ENCODE data around the gene EPHA10. TPM values are rescaled to one million over a fixed set of nuclear protein-coding genes. Genes with fewer than 3 reads are reported as not detected.

The EPHA10 gene
- total and polyA plus RNA-seq, 2 experiments from 2014 or later = not detected

- H3K9me2 ChIP-seq (ENCODE audit: insufficient read depth) = no peaks in the 10 kb centered on the region
- no peak overlapping the region for H2AFZ ChIP-seq
- H3K27me3 ChIP-seq (replicated peaks; ENCODE audit: insufficient read depth) = peaks cover 16% of the 10 kb centered on the region; the same call in 1 of the 2 replicates
- H3K4me3 ChIP-seq = no peak overlapping the region
- WGBS, 2 experiments (ENCODE audit: low coverage in 1 of 2, low lambda C conversion rate in 2 of 2, missing lambda C conversion rate in 2 of 2) = 15 to 19% methylated on average over 26 to 31 of the region's 32 CpGs
- H3K9me3 ChIP-seq (ENCODE audit: low read depth) = no peaks in the 10 kb centered on the region
- TF ChIP-seq EZH2phosphoT487 (IDR thresholded peaks at IDR 0.05; ENCODE audit: insufficient read depth, low read depth) = no peak
- no peak for TF ChIP-seq EZH2 (IDR thresholded peaks at IDR 0.05; ENCODE audit: insufficient read depth, poor library complexity, severe bottlenecking)
- no peaks in the 10 kb centered on the region for H3F3A ChIP-seq (ENCODE audit: insufficient read depth)
- no peaks in the 10 kb centered on the region for H3K79me2 ChIP-seq (ENCODE audit: insufficient read depth)
- no peak for DNase-seq
- H3K27ac ChIP-seq = no peak overlapping the region
- H3K4me2 ChIP-seq (ENCODE audit: unreplicated experiment) = no peak overlapping the region
- in situ Hi-C loops (cut with MboI) = no loop called here
- no peaks in the 10 kb centered on the region for H4K20me1 ChIP-seq (ENCODE audit: insufficient read depth)
- H3K4me1 ChIP-seq (ENCODE audit: insufficient read depth) = no peaks in the 10 kb centered on the region
- H3K9ac ChIP-seq = no peak overlapping the region
- no peaks in the 10 kb centered on the region for H3K36me3 ChIP-seq (ENCODE audit: low read depth)
Measured at GRCh38 chr1:37734629-37735591, 30.0 kb downstream of the EPHA10 start.

GRCh38 chr1:37732111-37732780, 32.7 kb downstream of the EPHA10 start:
- Histone ChIP-seq H3K4me1 (ENCODE audit: insufficient read depth) (no peaks in the 10 kb centered on the region), H3K9me3 (ENCODE audit: low read depth) (no peaks in the 10 kb centered on the region), H3K4me2 (ENCODE audit: unreplicated experiment) (no peak overlapping the region), H3K9ac (no peak overlapping the region), H3F3A (ENCODE audit: insufficient read depth) (no peaks in the 10 kb centered on the region), H3K36me3 (ENCODE audit: low read depth) (no peaks in the 10 kb centered on the region), H4K20me1 (ENCODE audit: insufficient read depth) (no peaks in the 10 kb centered on the region), H2AFZ (no peak overlapping the region), H3K27ac (no peak overlapping the region), H3K9me2 (ENCODE audit: insufficient read depth) (no peaks in the 10 kb centered on the region), H3K79me2 (ENCODE audit: insufficient read depth) (no peaks in the 10 kb centered on the region), H3K4me3 (no peak overlapping the region), H3K27me3 (replicated peaks; ENCODE audit: insufficient read depth) (peaks cover 36% of the 10 kb centered on the region)
- in situ Hi-C loops (cut with MboI) = no loop called here
- no peak for DNase-seq
- WGBS, 2 experiments (ENCODE audit: low coverage in 1 of 2, low lambda C conversion rate in 2 of 2, missing lambda C conversion rate in 2 of 2) = 66 to 68% methylated on average over 12 of the region's 12 CpGs
- TF ChIP-seq EZH2phosphoT487 (IDR thresholded peaks at IDR 0.05; ENCODE audit: insufficient read depth, low read depth) (no peak), EZH2 (IDR thresholded peaks at IDR 0.05; ENCODE audit: insufficient read depth, poor library complexity, severe bottlenecking) (no peak)

DNA sequence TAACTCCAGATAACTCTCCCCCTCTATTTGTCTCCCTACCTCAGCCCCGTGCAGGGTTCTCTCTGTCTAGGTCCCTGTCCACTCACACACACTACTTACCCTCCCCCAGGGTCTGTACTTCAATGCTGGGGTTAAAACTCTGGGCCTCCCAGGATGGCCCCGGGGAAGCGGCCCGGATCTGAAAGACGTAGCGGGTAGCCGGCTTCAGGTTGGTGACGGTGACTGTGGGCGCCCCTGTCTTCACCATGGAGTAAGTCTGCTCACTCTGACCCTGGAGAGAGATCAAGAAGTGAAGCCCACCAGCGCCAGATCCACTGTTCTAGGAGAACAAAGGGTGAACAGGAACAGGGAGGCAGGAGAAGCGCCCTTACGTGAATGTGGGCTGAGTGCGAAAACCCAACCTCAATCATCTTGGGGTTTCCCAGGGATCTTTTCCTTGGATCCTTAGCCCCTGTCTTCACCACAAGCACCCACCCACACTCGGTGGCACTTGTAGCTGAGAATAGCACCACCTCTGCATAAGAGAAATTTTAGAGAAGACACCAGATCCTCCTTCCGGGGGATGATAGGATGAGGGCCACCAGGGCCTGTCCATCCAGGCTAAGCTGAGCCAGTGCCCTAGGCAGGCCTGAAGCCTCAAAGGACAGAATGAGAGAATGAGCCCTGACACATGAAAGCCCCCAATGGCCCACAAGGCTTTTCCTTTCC, 33.5 kb downstream of the EPHA10 start:
- Histone ChIP-seq H3K27ac (no peak overlapping the region), H3K79me2 (ENCODE audit: insufficient read depth) (no peaks in the 10 kb centered on the region), H3K4me2 (ENCODE audit: unreplicated experiment) (no peak overlapping the region), H3K36me3 (ENCODE audit: low read depth) (no peaks in the 10 kb centered on the region), H3K9ac (no peak overlapping the region), H4K20me1 (ENCODE audit: insufficient read depth) (no peaks in the 10 kb centered on the region), H3K9me2 (ENCODE audit: insufficient read depth) (no peaks in the 10 kb centered on the region), H3K9me3 (ENCODE audit: low read depth) (no peaks in the 10 kb centered on the region), H3K4me1 (ENCODE audit: insufficient read depth) (no peaks in the 10 kb centered on the region), H3K4me3 (no peak overlapping the region), H3F3A (ENCODE audit: insufficient read depth) (no peaks in the 10 kb centered on the region), H3K27me3 (replicated peaks; ENCODE audit: insufficient read depth) (peaks cover 44% of the 10 kb centered on the region), H2AFZ (no peak overlapping the region)
- WGBS, 2 experiments (ENCODE audit: low coverage in 1 of 2, low lambda C conversion rate in 2 of 2, missing lambda C conversion rate in 2 of 2) = 75 to 76% methylated on average over 15 of the region's 15 CpGs
- no peak for TF ChIP-seq EZH2phosphoT487 (IDR thresholded peaks at IDR 0.05; ENCODE audit: insufficient read depth, low read depth)
- TF ChIP-seq EZH2 (IDR thresholded peaks at IDR 0.05; ENCODE audit: insufficient read depth, poor library complexity, severe bottlenecking) = no peak
- in situ Hi-C loops (cut with MboI) = no loop called here
- no peak for DNase-seq

GRCh38 chr1:37730376-37730775, 34.5 kb downstream of the EPHA10 start:
- in situ Hi-C loops (cut with MboI) = no loop called here
- Histone ChIP-seq H3K4me2 (ENCODE audit: unreplicated experiment) (no peak overlapping the region), H3K36me3 (ENCODE audit: low read depth) (no peaks in the 10 kb centered on the region), H4K20me1 (ENCODE audit: insufficient read depth) (no peaks in the 10 kb centered on the region), H3F3A (ENCODE audit: insufficient read depth) (no peaks in the 10 kb centered on the region), H3K27me3 (replicated peaks; ENCODE audit: insufficient read depth) (peaks cover 51% of the 10 kb centered on the region), H3K9ac (no peak overlapping the region), H3K9me3 (ENCODE audit: low read depth) (no peaks in the 10 kb centered on the region), H3K9me2 (ENCODE audit: insufficient read depth) (no peaks in the 10 kb centered on the region), H3K4me1 (ENCODE audit: insufficient read depth) (no peaks in the 10 kb centered on the region), H3K79me2 (ENCODE audit: insufficient read depth) (no peaks in the 10 kb centered on the region), H3K27ac (no peak overlapping the region), H2AFZ (no peak overlapping the region), H3K4me3 (no peak overlapping the region)
- TF ChIP-seq EZH2phosphoT487 (IDR thresholded peaks at IDR 0.05; ENCODE audit: insufficient read depth, low read depth) (no peak), EZH2 (IDR thresholded peaks at IDR 0.05; ENCODE audit: insufficient read depth, poor library complexity, severe bottlenecking) (no peak)
- DNase-seq = no peak
- 58 to 73% methylated on average over 5 of the region's 5 CpGs for WGBS, 2 experiments (ENCODE audit: low coverage in 1 of 2, low lambda C conversion rate in 2 of 2, missing lambda C conversion rate in 2 of 2)
